ENCODE results near the gene BAK1.
"Not testable (repeated sequence)": the region's sequence is repeated elsewhere in the genome, so short reads cannot be mapped to it uniquely, and the experiment has no call there.

Gene BAK1

DNA sequence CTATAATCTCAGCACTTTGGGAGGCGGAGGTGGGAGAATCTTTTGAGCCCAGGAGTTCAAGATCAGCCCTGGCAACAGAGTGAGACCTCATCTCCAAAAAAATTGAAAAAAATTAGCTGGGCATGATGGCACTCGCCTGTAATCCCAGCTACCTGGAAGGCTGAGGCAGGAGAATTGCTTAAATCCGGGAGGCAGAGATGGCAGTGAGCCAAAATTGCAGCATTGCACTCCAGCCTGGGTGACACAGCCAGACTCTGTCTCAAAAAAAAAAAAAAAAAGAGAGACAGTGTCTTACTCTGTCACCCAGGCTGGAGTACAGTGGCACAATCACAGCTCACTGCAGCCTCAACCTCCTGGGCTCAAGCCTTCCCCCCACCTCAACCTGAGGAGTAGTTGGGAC, 27.2 kb downstream of the BAK1 start:
- WGBS (ENCODE audit: extremely low coverage, insufficient coverage, low lambda C conversion rate), result no CpG with 5 or more reads among the region's 3 CpGs
- not testable (repeated sequence) for H4K8ac ChIP-seq (ENCODE audit: low read depth, low read length); H3K4me2 ChIP-seq (ENCODE audit: low read length); H3K23ac ChIP-seq (ENCODE audit: low read length); H2AK5ac ChIP-seq (ENCODE audit: low read length); H3K4me3 ChIP-seq (ENCODE audit: low read length); H3K27ac ChIP-seq (ENCODE audit: low read depth, low read length); H2BK15ac ChIP-seq (replicated peaks; ENCODE audit: low read depth); H3K9ac ChIP-seq (ENCODE audit: low read length); H2BK120ac ChIP-seq (ENCODE audit: low read depth, low read length); H3K36me3 ChIP-seq (ENCODE audit: control insufficient read depth, insufficient read depth, low read length); H3K56ac ChIP-seq (ENCODE audit: low read length); H3K79me2 ChIP-seq (ENCODE audit: control insufficient read depth, insufficient read depth, low read length); H3K27me3 ChIP-seq (ENCODE audit: insufficient read depth, low read length, poor library complexity); H3K18ac ChIP-seq (ENCODE audit: low read length); H3K4me1 ChIP-seq (ENCODE audit: control insufficient read depth, low read depth, low read length); H3K79me1 ChIP-seq (ENCODE audit: low read length); DNase-seq; H2BK5ac ChIP-seq (ENCODE audit: low read length); H4K5ac ChIP-seq (ENCODE audit: low read length)
- H3K4ac ChIP-seq (ENCODE audit: low read depth, low read length), result peak overlapping the region; percentile 22

DNA sequence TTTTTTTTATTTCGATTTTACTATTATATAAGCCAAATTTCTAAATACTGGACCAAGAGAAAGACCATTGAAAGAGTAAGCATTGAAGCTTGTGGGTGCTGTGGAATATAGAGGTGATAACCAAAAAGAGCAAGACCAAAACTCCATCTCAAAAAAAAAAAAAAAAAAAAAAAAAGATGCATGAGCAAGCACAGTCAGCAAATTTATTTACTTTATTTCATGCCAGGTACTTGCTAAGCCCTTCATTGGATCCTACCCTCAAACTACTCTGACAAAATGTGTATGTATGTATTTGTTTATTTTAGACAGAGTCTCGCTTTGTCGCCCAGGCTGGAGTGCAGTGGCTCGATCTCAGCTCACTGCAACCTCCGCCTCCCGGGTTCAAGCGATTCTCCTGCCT, 27.8 kb downstream of the BAK1 start:
- no peak overlapping the region for H3K27ac ChIP-seq (ENCODE audit: low read depth, low read length)
- H2BK15ac ChIP-seq (replicated peaks; ENCODE audit: low read depth), result no peak overlapping the region
- H3K79me2 ChIP-seq (ENCODE audit: control insufficient read depth, insufficient read depth, low read length), result no peaks in the 10 kb centered on the region
- no peak for DNase-seq
- no peak overlapping the region for H3K4me3 ChIP-seq (ENCODE audit: low read length)
- no peak overlapping the region for H3K4ac ChIP-seq (ENCODE audit: low read depth, low read length)
- H3K79me1 ChIP-seq (ENCODE audit: low read length), result no peaks in the 10 kb centered on the region
- H3K27me3 ChIP-seq (ENCODE audit: insufficient read depth, low read length, poor library complexity), result no peaks in the 10 kb centered on the region
- no peak overlapping the region for H3K23ac ChIP-seq (ENCODE audit: low read length)
- H3K56ac ChIP-seq (ENCODE audit: low read length), result no peak overlapping the region
- no peak overlapping the region for H3K4me2 ChIP-seq (ENCODE audit: low read length)
- no peak overlapping the region for H2BK120ac ChIP-seq (ENCODE audit: low read depth, low read length)
- no CpG with 5 or more reads among the region's 7 CpGs for WGBS (ENCODE audit: extremely low coverage, insufficient coverage, low lambda C conversion rate)
- no peak overlapping the region for H2AK5ac ChIP-seq (ENCODE audit: low read length)
- H3K9ac ChIP-seq (ENCODE audit: low read length), result no peak overlapping the region
- H3K18ac ChIP-seq (ENCODE audit: low read length), result no peak overlapping the region
- no peak overlapping the region for H2BK5ac ChIP-seq (ENCODE audit: low read length)
- H4K5ac ChIP-seq (ENCODE audit: low read length), result no peak overlapping the region
- no peaks in the 10 kb centered on the region for H3K4me1 ChIP-seq (ENCODE audit: control insufficient read depth, low read depth, low read length)
- no peaks in the 10 kb centered on the region for H3K36me3 ChIP-seq (ENCODE audit: control insufficient read depth, insufficient read depth, low read length)
- no peak overlapping the region for H4K8ac ChIP-seq (ENCODE audit: low read depth, low read length)

DNA sequence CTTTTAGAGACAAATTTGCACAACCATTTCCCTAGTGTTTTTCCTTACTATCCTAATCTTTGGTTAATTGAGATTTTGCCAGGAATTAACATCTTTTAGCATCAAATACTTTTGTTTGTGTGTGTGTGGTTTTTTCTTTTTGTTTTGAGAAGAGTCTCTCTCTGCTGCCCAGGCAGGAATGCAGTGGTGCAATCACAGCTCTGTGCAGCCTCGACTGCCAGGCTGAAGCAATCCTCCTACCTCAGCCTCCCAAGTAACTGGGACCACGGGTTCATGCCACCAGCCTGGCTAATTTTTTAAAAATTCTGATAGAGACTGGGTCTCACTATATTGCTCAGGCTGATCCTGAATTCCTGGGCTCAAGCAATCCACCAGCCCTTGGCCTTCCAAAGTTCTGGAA, 28.5 kb downstream of the BAK1 start:
- H3K56ac ChIP-seq (ENCODE audit: low read length), result no peak overlapping the region
- H3K23ac ChIP-seq (ENCODE audit: low read length), result no peak overlapping the region
- no peaks in the 10 kb centered on the region for H3K36me3 ChIP-seq (ENCODE audit: control insufficient read depth, insufficient read depth, low read length)
- no peak overlapping the region for H3K4me3 ChIP-seq (ENCODE audit: low read length)
- no peak overlapping the region for H3K27ac ChIP-seq (ENCODE audit: low read depth, low read length)
- no peaks in the 10 kb centered on the region for H3K4me1 ChIP-seq (ENCODE audit: control insufficient read depth, low read depth, low read length)
- no peak overlapping the region for H3K4me2 ChIP-seq (ENCODE audit: low read length)
- H3K79me1 ChIP-seq (ENCODE audit: low read length), result no peaks in the 10 kb centered on the region
- H4K5ac ChIP-seq (ENCODE audit: low read length), result no peak overlapping the region
- no peak overlapping the region for H2BK5ac ChIP-seq (ENCODE audit: low read length)
- no peak overlapping the region for H2BK15ac ChIP-seq (replicated peaks; ENCODE audit: low read depth)
- H3K4ac ChIP-seq (ENCODE audit: low read depth, low read length), result no peak overlapping the region
- H3K79me2 ChIP-seq (ENCODE audit: control insufficient read depth, insufficient read depth, low read length), result no peaks in the 10 kb centered on the region
- H2BK120ac ChIP-seq (ENCODE audit: low read depth, low read length), result no peak overlapping the region
- no peak overlapping the region for H2AK5ac ChIP-seq (ENCODE audit: low read length)
- H4K8ac ChIP-seq (ENCODE audit: low read depth, low read length), result no peak overlapping the region
- H3K18ac ChIP-seq (ENCODE audit: low read length), result no peak overlapping the region
- H3K9ac ChIP-seq (ENCODE audit: low read length), result no peak overlapping the region
- WGBS (ENCODE audit: extremely low coverage, insufficient coverage, low lambda C conversion rate), result no CpG with 5 or more reads among the region's 2 CpGs
- peak; percentile 32 for DNase-seq
- no peaks in the 10 kb centered on the region for H3K27me3 ChIP-seq (ENCODE audit: insufficient read depth, low read length, poor library complexity)

DNA sequence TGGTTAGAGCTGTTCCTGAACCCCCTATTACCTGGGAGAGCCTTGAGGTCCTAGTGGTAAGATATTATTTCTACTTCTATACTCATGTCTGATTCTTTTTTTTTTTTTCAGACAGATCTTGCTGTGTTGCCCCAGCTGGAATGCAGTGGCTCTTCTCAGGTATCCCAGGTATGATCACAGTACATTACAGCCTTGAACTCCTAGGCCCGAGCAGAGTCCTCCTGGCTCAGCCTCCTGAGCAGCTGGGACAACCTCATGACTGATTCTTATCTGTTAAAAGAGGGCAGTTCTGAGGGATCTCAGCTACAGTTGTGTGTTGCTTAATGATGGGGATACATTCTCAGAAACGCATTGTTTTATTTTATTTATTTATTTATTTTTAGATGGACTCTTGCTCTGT, 30.2 kb downstream of the BAK1 start:
- H3K23ac ChIP-seq (ENCODE audit: low read length), result no peak overlapping the region
- no peak overlapping the region for H4K8ac ChIP-seq (ENCODE audit: low read depth, low read length)
- no peak for DNase-seq
- no peaks in the 10 kb centered on the region for H3K36me3 ChIP-seq (ENCODE audit: control insufficient read depth, insufficient read depth, low read length)
- H2BK15ac ChIP-seq (replicated peaks; ENCODE audit: low read depth), result no peak overlapping the region
- H3K9ac ChIP-seq (ENCODE audit: low read length), result no peak overlapping the region
- no peak overlapping the region for H3K4ac ChIP-seq (ENCODE audit: low read depth, low read length)
- H3K27ac ChIP-seq (ENCODE audit: low read depth, low read length), result no peak overlapping the region
- no CpG with 5 or more reads among the region's 2 CpGs for WGBS (ENCODE audit: extremely low coverage, insufficient coverage, low lambda C conversion rate)
- peak overlapping the region; percentile 23 for H2BK120ac ChIP-seq (ENCODE audit: low read depth, low read length)
- no peaks in the 10 kb centered on the region for H3K79me2 ChIP-seq (ENCODE audit: control insufficient read depth, insufficient read depth, low read length)
- H3K79me1 ChIP-seq (ENCODE audit: low read length), result no peaks in the 10 kb centered on the region
- H3K56ac ChIP-seq (ENCODE audit: low read length), result no peak overlapping the region
- H3K4me3 ChIP-seq (ENCODE audit: low read length), result no peak overlapping the region
- no peak overlapping the region for H2AK5ac ChIP-seq (ENCODE audit: low read length)
- H3K18ac ChIP-seq (ENCODE audit: low read length), result peak overlapping the region; percentile 39
- no peaks in the 10 kb centered on the region for H3K27me3 ChIP-seq (ENCODE audit: insufficient read depth, low read length, poor library complexity)
- H2BK5ac ChIP-seq (ENCODE audit: low read length), result no peak overlapping the region
- H4K5ac ChIP-seq (ENCODE audit: low read length), result no peak overlapping the region
- H3K4me2 ChIP-seq (ENCODE audit: low read length), result no peak overlapping the region
- H3K4me1 ChIP-seq (ENCODE audit: control insufficient read depth, low read depth, low read length), result no peaks in the 10 kb centered on the region

DNA sequence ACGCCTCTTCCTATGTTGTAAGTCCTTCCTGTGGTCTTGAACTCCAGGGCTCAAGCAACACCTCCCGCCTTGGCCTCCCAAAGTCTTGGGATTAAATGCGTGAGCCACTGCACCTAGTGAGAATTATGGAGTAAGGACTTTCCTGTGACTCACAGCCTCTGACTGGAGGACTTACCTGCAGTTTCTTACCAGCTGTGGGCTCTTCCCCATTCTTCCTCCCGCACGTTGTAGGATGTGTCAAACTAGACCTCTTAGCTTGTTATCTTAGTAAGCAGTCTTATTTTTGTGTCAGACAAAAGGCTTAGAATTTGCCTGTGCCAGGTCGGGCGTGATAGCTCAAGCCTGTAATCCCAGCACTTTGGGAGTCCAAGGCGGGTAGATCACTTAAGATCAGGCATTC, 30.9 kb downstream of the BAK1 start:
- Histone ChIP-seq H4K8ac (ENCODE audit: low read depth, low read length) (no peak overlapping the region), H3K79me1 (ENCODE audit: low read length) (no peaks in the 10 kb centered on the region), H3K4me3 (ENCODE audit: low read length) (no peak overlapping the region), H3K23ac (ENCODE audit: low read length) (no peak overlapping the region), H2BK5ac (ENCODE audit: low read length) (no peak overlapping the region), H3K9ac (ENCODE audit: low read length) (no peak overlapping the region), H3K4ac (ENCODE audit: low read depth, low read length) (no peak overlapping the region), H3K4me2 (ENCODE audit: low read length) (no peak overlapping the region), H3K56ac (ENCODE audit: low read length) (peak overlapping the region; percentile 37), H2BK15ac (replicated peaks; ENCODE audit: low read depth) (no peak overlapping the region), H2BK120ac (ENCODE audit: low read depth, low read length) (peak overlapping the region; percentile 23), H3K27ac (ENCODE audit: low read depth, low read length) (no peak overlapping the region), H3K4me1 (ENCODE audit: control insufficient read depth, low read depth, low read length) (no peaks in the 10 kb centered on the region), H3K27me3 (ENCODE audit: insufficient read depth, low read length, poor library complexity) (no peaks in the 10 kb centered on the region), H3K79me2 (ENCODE audit: control insufficient read depth, insufficient read depth, low read length) (no peaks in the 10 kb centered on the region), H4K5ac (ENCODE audit: low read length) (no peak overlapping the region), H3K18ac (ENCODE audit: low read length) (no peak overlapping the region), H2AK5ac (ENCODE audit: low read length) (no peak overlapping the region), H3K36me3 (ENCODE audit: control insufficient read depth, insufficient read depth, low read length) (no peaks in the 10 kb centered on the region)
- no CpG with 5 or more reads among the region's 8 CpGs for WGBS (ENCODE audit: extremely low coverage, insufficient coverage, low lambda C conversion rate)
- DNase-seq, result no peak

DNA sequence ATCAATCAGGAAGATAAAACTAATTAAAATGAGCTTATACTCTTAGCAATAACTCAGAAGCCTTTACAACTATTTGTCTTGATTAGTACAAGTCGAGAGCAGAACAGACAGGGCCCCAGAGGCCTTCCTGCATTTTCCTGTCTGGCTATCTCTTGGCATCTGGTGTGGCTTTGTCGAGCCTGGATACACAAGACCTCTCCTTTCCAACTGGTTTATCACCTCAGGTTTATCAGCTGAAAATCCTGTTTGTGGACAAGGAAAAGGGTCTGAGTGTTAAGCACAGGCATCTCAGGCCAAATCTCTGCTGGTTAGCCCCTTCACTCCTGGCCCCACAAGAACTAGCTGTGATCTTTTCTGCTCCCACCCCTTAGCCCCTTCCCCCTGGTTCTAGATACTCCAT, 32.6 kb downstream of the BAK1 start:
- no peaks in the 10 kb centered on the region for H3K27me3 ChIP-seq (ENCODE audit: insufficient read depth, low read length, poor library complexity)
- H2BK5ac ChIP-seq (ENCODE audit: low read length), result no peak overlapping the region
- no peak overlapping the region for H3K9ac ChIP-seq (ENCODE audit: low read length)
- H3K4me2 ChIP-seq (ENCODE audit: low read length), result no peak overlapping the region
- no peak overlapping the region for H3K4ac ChIP-seq (ENCODE audit: low read depth, low read length)
- H3K36me3 ChIP-seq (ENCODE audit: control insufficient read depth, insufficient read depth, low read length), result no peaks in the 10 kb centered on the region
- DNase-seq, result peak; percentile 98
- H3K4me1 ChIP-seq (ENCODE audit: control insufficient read depth, low read depth, low read length), result no peaks in the 10 kb centered on the region
- no peak overlapping the region for H4K5ac ChIP-seq (ENCODE audit: low read length)
- H3K79me1 ChIP-seq (ENCODE audit: low read length), result no peaks in the 10 kb centered on the region
- H2BK120ac ChIP-seq (ENCODE audit: low read depth, low read length), result no peak overlapping the region
- H3K27ac ChIP-seq (ENCODE audit: low read depth, low read length), result peak overlapping the region; percentile 53
- H2AK5ac ChIP-seq (ENCODE audit: low read length), result no peak overlapping the region
- no CpG with 5 or more reads among the region's 2 CpGs for WGBS (ENCODE audit: extremely low coverage, insufficient coverage, low lambda C conversion rate)
- H4K8ac ChIP-seq (ENCODE audit: low read depth, low read length), result no peak overlapping the region
- H3K18ac ChIP-seq (ENCODE audit: low read length), result no peak overlapping the region
- no peak overlapping the region for H3K23ac ChIP-seq (ENCODE audit: low read length)
- no peak overlapping the region for H2BK15ac ChIP-seq (replicated peaks; ENCODE audit: low read depth)
- no peaks in the 10 kb centered on the region for H3K79me2 ChIP-seq (ENCODE audit: control insufficient read depth, insufficient read depth, low read length)
- no peak overlapping the region for H3K56ac ChIP-seq (ENCODE audit: low read length)
- H3K4me3 ChIP-seq (ENCODE audit: low read length), result no peak overlapping the region
